ENCODE data around the gene OTOF. TPM values are rescaled to one million over a fixed set of nuclear protein-coding genes. Genes with fewer than 3 reads are reported as not detected.

Gene OTOF
- total RNA-seq, 2 experiments from 2014 or later = 22.2 to 23.7 TPM

- CTCF ChIA-PET = interaction anchor here (1.0 kb wide), 1 partner anchor 9 kb away, joined by 3 read pairs; no protein-coding TSS in a partner anchor
- POLR2A ChIA-PET = no interaction called here
- no peaks in the 10 kb centered on the region for H3K9me3 Mint-ChIP-seq
- no peaks in the 10 kb centered on the region for H3K36me3 Mint-ChIP-seq (ENCODE audit: low read depth)
- no peak overlapping the region for H3K4me3 Mint-ChIP-seq
- no peak for DNase-seq
- no peaks in the 10 kb centered on the region for H3K4me1 Mint-ChIP-seq
- H3K27ac Mint-ChIP-seq = no peak overlapping the region
- H3K27me3 Mint-ChIP-seq = peaks cover 8% of the 10 kb centered on the region
Observed at GRCh38 chr2:26513261-26513660, 35.3 kb upstream of the OTOF start.

GRCh38 chr2:26511466-26511865 is 33.5 kb upstream of the OTOF start:
- H3K36me3 Mint-ChIP-seq (ENCODE audit: low read depth) = no peaks in the 10 kb centered on the region
- no peak overlapping the region for H3K27ac Mint-ChIP-seq
- H3K4me1 Mint-ChIP-seq = no peaks in the 10 kb centered on the region
- ChIA-PET POLR2A (no interaction called here), CTCF (interaction anchor here (0.6 to 1.3 kb wide), 2 partner anchors 66 to 240 kb away, joined by 3 read pairs; no protein-coding TSS in a partner anchor)
- no peak for DNase-seq
- H3K4me3 Mint-ChIP-seq = no peak overlapping the region
- H3K27me3 Mint-ChIP-seq = peaks cover 8% of the 10 kb centered on the region
- no peaks in the 10 kb centered on the region for H3K9me3 Mint-ChIP-seq

GRCh38 chr2:26510344-26510973 is 32.5 kb upstream of the OTOF start:
- no peak for DNase-seq
- no peaks in the 10 kb centered on the region for H3K36me3 Mint-ChIP-seq (ENCODE audit: low read depth)
- no peaks in the 10 kb centered on the region for H3K9me3 Mint-ChIP-seq
- no peak overlapping the region for H3K4me3 Mint-ChIP-seq
- ChIA-PET POLR2A (no interaction called here), CTCF (interaction anchor here (1.3 kb wide), 1 partner anchor 67 kb away, joined by 3 read pairs; no protein-coding TSS in a partner anchor)
- H3K4me1 Mint-ChIP-seq = no peaks in the 10 kb centered on the region
- no peak overlapping the region for H3K27ac Mint-ChIP-seq
- peaks cover 8% of the 10 kb centered on the region for H3K27me3 Mint-ChIP-seq

- H3K27me3 Mint-ChIP-seq = peaks cover 8% of the 10 kb centered on the region
- CTCF ChIA-PET = interaction anchor here (0.8 kb wide), 1 partner anchor 94 kb away, joined by 3 read pairs; no protein-coding TSS in a partner anchor
- H3K27ac Mint-ChIP-seq = no peak overlapping the region
- H3K4me1 Mint-ChIP-seq = no peaks in the 10 kb centered on the region
- POLR2A ChIA-PET = no interaction called here
- no peaks in the 10 kb centered on the region for H3K36me3 Mint-ChIP-seq (ENCODE audit: low read depth)
- H3K4me3 Mint-ChIP-seq = no peak overlapping the region
- no peaks in the 10 kb centered on the region for H3K9me3 Mint-ChIP-seq
- no peak for DNase-seq
Observed at GRCh38 chr2:26509141-26509540, 31.2 kb upstream of the OTOF start.

GRCh38 chr2:26507932-26508331 is 30.0 kb upstream of the OTOF start:
- CTCF ChIA-PET = no interaction called here
- H3K27ac Mint-ChIP-seq = no peak overlapping the region

GRCh38 chr2:26507088-26507487 is 29.2 kb upstream of the OTOF start:
- Mint-ChIP-seq H3K27ac (no peak overlapping the region), H3K4me1 (peaks cover 7% of the 10 kb centered on the region), H3K9me3 (no peaks in the 10 kb centered on the region), H3K27me3 (peaks cover 9% of the 10 kb centered on the region), H3K36me3 (ENCODE audit: low read depth) (no peaks in the 10 kb centered on the region), H3K4me3 (no peak overlapping the region)
- ChIA-PET POLR2A (no interaction called here), CTCF (no interaction called here)
- no peak for DNase-seq

More at GRCh38 chr2:26507932-26508331, 30.0 kb upstream of the OTOF start:
- H3K27me3 Mint-ChIP-seq = peaks cover 9% of the 10 kb centered on the region
- no peak for DNase-seq
- no peaks in the 10 kb centered on the region for H3K9me3 Mint-ChIP-seq
- H3K4me3 Mint-ChIP-seq = no peak overlapping the region
- POLR2A ChIA-PET = no interaction called here
- H3K36me3 Mint-ChIP-seq (ENCODE audit: low read depth) = no peaks in the 10 kb centered on the region
- H3K4me1 Mint-ChIP-seq = peaks cover 7% of the 10 kb centered on the region

GRCh38 chr2:26506279-26506678 is 28.4 kb upstream of the OTOF start:
- DNase-seq = no peak
- H3K4me1 Mint-ChIP-seq = peaks cover 7% of the 10 kb centered on the region
- no peak overlapping the region for H3K27ac Mint-ChIP-seq
- ChIA-PET POLR2A (no interaction called here), CTCF (no interaction called here)
- no peaks in the 10 kb centered on the region for H3K9me3 Mint-ChIP-seq
- no peak overlapping the region for H3K4me3 Mint-ChIP-seq
- H3K36me3 Mint-ChIP-seq (ENCODE audit: low read depth) = no peaks in the 10 kb centered on the region
- peaks cover 9% of the 10 kb centered on the region for H3K27me3 Mint-ChIP-seq

- Mint-ChIP-seq H3K9me3 (no peaks in the 10 kb centered on the region), H3K4me1 (peaks cover 7% of the 10 kb centered on the region), H3K27ac (no peak overlapping the region), H3K4me3 (peak overlapping the region; percentile 70), H3K27me3 (peaks cover 8% of the 10 kb centered on the region), H3K36me3 (ENCODE audit: low read depth) (no peaks in the 10 kb centered on the region)
- DNase-seq = no peak
- ChIA-PET POLR2A (interaction anchor here (0.9 to 1.6 kb wide), 2 partner anchors 12 to 19 kb away, joined by 4 read pairs; no protein-coding TSS in a partner anchor), CTCF (interaction anchor here (0.9 to 3.6 kb wide), 9 partner anchors 9 to 89 kb away, joined by 3 to 33 read pairs (median 5); partner anchors contain the start of gene OTOF)
Observed at GRCh38 chr2:26504002-26504401, 26.1 kb upstream of the OTOF start.

GRCh38 chr2:26503231-26503880 is 25.4 kb upstream of the OTOF start:
- Mint-ChIP-seq H3K4me3 (peak overlapping the region; percentile 70), H3K27ac (peak overlapping the region; percentile 53), H3K4me1 (peaks cover 7% of the 10 kb centered on the region), H3K27me3 (peaks cover 9% of the 10 kb centered on the region), H3K9me3 (no peaks in the 10 kb centered on the region), H3K36me3 (ENCODE audit: low read depth) (no peaks in the 10 kb centered on the region)
- CTCF ChIA-PET = interaction anchor here (0.6 to 3.6 kb wide), 16 partner anchors 9 to 137 kb away, joined by 3 to 33 read pairs (median 3); partner anchors contain the start of gene OTOF
- POLR2A ChIA-PET = interaction anchor here (0.6 to 1.6 kb wide), 3 partner anchors 11 to 52 kb away, joined by 3 to 4 read pairs (median 4); no protein-coding TSS in a partner anchor
- peak; percentile 89 for DNase-seq

- POLR2A ChIA-PET = interaction anchor here (0.6 kb wide), 1 partner anchor 674 kb away, joined by 3 read pairs; no protein-coding TSS in a partner anchor
- DNase-seq = no peak
- Mint-ChIP-seq H3K27me3 (peaks cover 12% of the 10 kb centered on the region), H3K4me1 (peaks cover 7% of the 10 kb centered on the region), H3K36me3 (ENCODE audit: low read depth) (no peaks in the 10 kb centered on the region), H3K27ac (no peak overlapping the region), H3K4me3 (no peak overlapping the region), H3K9me3 (no peaks in the 10 kb centered on the region)
- CTCF ChIA-PET = no interaction called here
Observed at GRCh38 chr2:26500406-26500805, 22.5 kb upstream of the OTOF start.

- H3K9me3 Mint-ChIP-seq = no peaks in the 10 kb centered on the region
- POLR2A ChIA-PET = no interaction called here
- no peak overlapping the region for H3K4me3 Mint-ChIP-seq
- H3K36me3 Mint-ChIP-seq (ENCODE audit: low read depth) = no peaks in the 10 kb centered on the region
- no peak for DNase-seq
- no peak overlapping the region for H3K27ac Mint-ChIP-seq
- peaks cover 11% of the 10 kb centered on the region for H3K4me1 Mint-ChIP-seq
- peaks cover 11% of the 10 kb centered on the region for H3K27me3 Mint-ChIP-seq
- CTCF ChIA-PET = no interaction called here
Observed at GRCh38 chr2:26495705-26496297, 17.9 kb upstream of the OTOF start.

- H3K27ac Mint-ChIP-seq = peak overlapping the region; percentile 18
- H3K27me3 Mint-ChIP-seq = peaks cover 11% of the 10 kb centered on the region
- no peak overlapping the region for H3K4me3 Mint-ChIP-seq
- ChIA-PET CTCF (no interaction called here), POLR2A (no interaction called here)
- H3K36me3 Mint-ChIP-seq (ENCODE audit: low read depth) = no peaks in the 10 kb centered on the region
- DNase-seq = no peak
- H3K9me3 Mint-ChIP-seq = no peaks in the 10 kb centered on the region
- H3K4me1 Mint-ChIP-seq = peaks cover 11% of the 10 kb centered on the region
Observed at GRCh38 chr2:26494891-26495290, 17.0 kb upstream of the OTOF start.

GRCh38 chr2:26494199-26494598 is 16.3 kb upstream of the OTOF start:
- ChIA-PET POLR2A (no interaction called here), CTCF (no interaction called here)
- H3K4me3 Mint-ChIP-seq = peak overlapping the region; percentile 36
- no peaks in the 10 kb centered on the region for H3K9me3 Mint-ChIP-seq
- no peak for DNase-seq
- peaks cover 11% of the 10 kb centered on the region for H3K4me1 Mint-ChIP-seq
- peak overlapping the region; percentile 74 for H3K27ac Mint-ChIP-seq
- no peaks in the 10 kb centered on the region for H3K36me3 Mint-ChIP-seq (ENCODE audit: low read depth)
- peaks cover 10% of the 10 kb centered on the region for H3K27me3 Mint-ChIP-seq
